Osteoblast (primary cell): ENCODE data around the gene KDR. TPM values are rescaled to one million over a fixed set of nuclear protein-coding genes. Genes with fewer than 3 reads are reported as not detected.

Experiments
- DNase-seq: peaks from one replicate; pipeline ENCODE4 v3.0.0; 2011; ENCODE audit warnings: low spot score, mixed read lengths; ENCODE audit not compliant: insufficient read length; ENCODE audit errors: missing footprints
- H2AFZ ChIP-seq: 2 replicates; pipeline ENCODE4 v1.6.0; 2011; ENCODE audit warnings: mild to moderate bottlenecking, low read length
- H3K27ac ChIP-seq: 2 replicates; pipeline ENCODE4 v1.5.1; 2011; ENCODE audit warnings: mild to moderate bottlenecking, low read depth, low read length, moderate library complexity
- H3K27me3 ChIP-seq: 2 replicates; pipeline ENCODE4 v1.6.0; 2012; ENCODE audit warnings: mild to moderate bottlenecking, control low read depth, inconsistent platforms, low read length, moderate library complexity; ENCODE audit not compliant: insufficient read depth
- H3K36me3 ChIP-seq: 2 replicates; pipeline ENCODE4 v1.5.1; 2011; ENCODE audit warnings: mild to moderate bottlenecking, low read length, control low read depth, moderate library complexity; ENCODE audit not compliant: insufficient read depth
- H3K4me1 ChIP-seq: 2 replicates; pipeline ENCODE4 v1.5.1; 2011; ENCODE audit warnings: mild to moderate bottlenecking, low read length, control low read depth, moderate library complexity; ENCODE audit not compliant: insufficient read depth
- H3K4me2 ChIP-seq: 2 replicates; pipeline ENCODE4 v1.6.0; 2011; ENCODE audit warnings: mild to moderate bottlenecking, low read length; ENCODE audit not compliant: insufficient read depth
- H3K4me3 ChIP-seq: fragments of 200-600 bp; sonication (generic); 3 replicates; pipeline ENCODE4 v1.5.1; 2012; ENCODE audit warnings: mild to moderate bottlenecking, low read length, inconsistent platforms; ENCODE audit not compliant: insufficient read depth
- H3K79me2 ChIP-seq: 2 replicates; pipeline ENCODE4 v1.6.0; 2012; ENCODE audit warnings: mild to moderate bottlenecking, low read length, control low read depth, inconsistent platforms; ENCODE audit not compliant: insufficient read depth
- H3K9me3 ChIP-seq: 2 replicates; pipeline ENCODE4 v1.5.1; 2011; ENCODE audit warnings: low read depth, low read length, control low read depth
- H4K20me1 ChIP-seq: 2 replicates; pipeline ENCODE4 v1.6.0; 2012; ENCODE audit warnings: mild to moderate bottlenecking, low read length, control low read depth; ENCODE audit not compliant: insufficient read depth
- CTCF ChIP-seq: IDR thresholded peaks from 2 replicates; pipeline ENCODE4 v1.5.1; 2011; ENCODE audit warnings: mild to moderate bottlenecking, low read depth, low read length, moderate library complexity; ENCODE audit errors: extremely low read depth
- total RNA-seq: library from RNA; depleted of rRNA; stranded (reverse); fragments of >200 nt; gene quantifications from 2 replicates; pipeline ENCODE4 v1.2.3, GENCODE V29; 2012

KDR gene
- total RNA-seq, 1 donor = not detected

- H3K36me3 ChIP-seq = no peaks in the 10 kb centered on the region
- H3K27me3 ChIP-seq = peaks cover 25% of the 10 kb centered on the region
- no peaks in the 10 kb centered on the region for H3K9me3 ChIP-seq
- no peak overlapping the region for H3K4me2 ChIP-seq
- no peak for TF ChIP-seq CTCF
- no peak overlapping the region for H2AFZ ChIP-seq
- H4K20me1 ChIP-seq = no peaks in the 10 kb centered on the region
- no peak overlapping the region for H3K27ac ChIP-seq
- H3K4me3 ChIP-seq = no peak overlapping the region
- DNase-seq = peak; percentile 27
- H3K4me1 ChIP-seq = no peaks in the 10 kb centered on the region
- H3K79me2 ChIP-seq = no peaks in the 10 kb centered on the region
These were observed 33.6 kb upstream of the KDR start for GRCh38 chr4:55158957-55159356.

GRCh38 chr4:55157559-55158277, 32.3 kb upstream of the KDR start:
- peaks cover 25% of the 10 kb centered on the region for H3K27me3 ChIP-seq
- H3K4me1 ChIP-seq = no peaks in the 10 kb centered on the region
- no peak overlapping the region for H3K27ac ChIP-seq
- no peaks in the 10 kb centered on the region for H4K20me1 ChIP-seq
- H3K9me3 ChIP-seq = no peaks in the 10 kb centered on the region
- peak overlapping the region; percentile 66 for H2AFZ ChIP-seq
- TF ChIP-seq CTCF = no peak
- peak overlapping the region; percentile 37 for H3K4me3 ChIP-seq
- DNase-seq = no peak
- H3K79me2 ChIP-seq = no peaks in the 10 kb centered on the region
- no peaks in the 10 kb centered on the region for H3K36me3 ChIP-seq
- peak overlapping the region; percentile 52 for H3K4me2 ChIP-seq

GRCh38 chr4:55154933-55155332, 29.5 kb upstream of the KDR start:
- H2AFZ ChIP-seq = no peak overlapping the region
- no peak for DNase-seq
- no peak overlapping the region for H3K4me3 ChIP-seq
- no peaks in the 10 kb centered on the region for H3K36me3 ChIP-seq
- H3K27me3 ChIP-seq = peaks cover 29% of the 10 kb centered on the region
- no peaks in the 10 kb centered on the region for H4K20me1 ChIP-seq
- TF ChIP-seq CTCF = no peak
- no peaks in the 10 kb centered on the region for H3K79me2 ChIP-seq
- H3K4me1 ChIP-seq = no peaks in the 10 kb centered on the region
- H3K4me2 ChIP-seq = no peak overlapping the region
- H3K27ac ChIP-seq = no peak overlapping the region
- no peaks in the 10 kb centered on the region for H3K9me3 ChIP-seq

- no peak overlapping the region for H3K4me3 ChIP-seq
- no peaks in the 10 kb centered on the region for H3K79me2 ChIP-seq
- no peak for DNase-seq
- no peak for TF ChIP-seq CTCF
- H3K36me3 ChIP-seq = no peaks in the 10 kb centered on the region
- H2AFZ ChIP-seq = no peak overlapping the region
- no peak overlapping the region for H3K4me2 ChIP-seq
- no peaks in the 10 kb centered on the region for H4K20me1 ChIP-seq
- no peaks in the 10 kb centered on the region for H3K4me1 ChIP-seq
- no peaks in the 10 kb centered on the region for H3K9me3 ChIP-seq
- H3K27ac ChIP-seq = no peak overlapping the region
- H3K27me3 ChIP-seq = peaks cover 29% of the 10 kb centered on the region
These were observed 29.0 kb upstream of the KDR start for GRCh38 chr4:55154290-55154880.
